G401 (cell line): ENCODE results near the gene DAPK3. TPM values are rescaled to one million over a fixed set of nuclear protein-coding genes. Genes with fewer than 3 reads are reported as not detected.
"Not testable (repeated sequence)": the region's sequence is repeated elsewhere in the genome, so short reads cannot be mapped to it uniquely, and the experiment has no call there.

Experiments
- DNase-seq: peaks from one replicate; pipeline ENCODE4 v3.0.0-alpha.2; 2015; ENCODE audit warnings: low spot score
- in situ Hi-C: cut with HindIII; loops from 2 replicates; pipeline ENCODE4 v1.10.0; 2016; ENCODE audit warnings: low sequenced_read_pairs, mixed read lengths
- total RNA-seq: library from RNA; depleted of rRNA; stranded (reverse); fragments of >200 nt; shearing (Covaris generic); gene quantifications from 2 replicates; pipeline ENCODE4 v1.2.3, GENCODE V29; 2014

DAPK3 gene
- total RNA-seq, 1 experiment from 2014 or later = 247 TPM

DNA sequence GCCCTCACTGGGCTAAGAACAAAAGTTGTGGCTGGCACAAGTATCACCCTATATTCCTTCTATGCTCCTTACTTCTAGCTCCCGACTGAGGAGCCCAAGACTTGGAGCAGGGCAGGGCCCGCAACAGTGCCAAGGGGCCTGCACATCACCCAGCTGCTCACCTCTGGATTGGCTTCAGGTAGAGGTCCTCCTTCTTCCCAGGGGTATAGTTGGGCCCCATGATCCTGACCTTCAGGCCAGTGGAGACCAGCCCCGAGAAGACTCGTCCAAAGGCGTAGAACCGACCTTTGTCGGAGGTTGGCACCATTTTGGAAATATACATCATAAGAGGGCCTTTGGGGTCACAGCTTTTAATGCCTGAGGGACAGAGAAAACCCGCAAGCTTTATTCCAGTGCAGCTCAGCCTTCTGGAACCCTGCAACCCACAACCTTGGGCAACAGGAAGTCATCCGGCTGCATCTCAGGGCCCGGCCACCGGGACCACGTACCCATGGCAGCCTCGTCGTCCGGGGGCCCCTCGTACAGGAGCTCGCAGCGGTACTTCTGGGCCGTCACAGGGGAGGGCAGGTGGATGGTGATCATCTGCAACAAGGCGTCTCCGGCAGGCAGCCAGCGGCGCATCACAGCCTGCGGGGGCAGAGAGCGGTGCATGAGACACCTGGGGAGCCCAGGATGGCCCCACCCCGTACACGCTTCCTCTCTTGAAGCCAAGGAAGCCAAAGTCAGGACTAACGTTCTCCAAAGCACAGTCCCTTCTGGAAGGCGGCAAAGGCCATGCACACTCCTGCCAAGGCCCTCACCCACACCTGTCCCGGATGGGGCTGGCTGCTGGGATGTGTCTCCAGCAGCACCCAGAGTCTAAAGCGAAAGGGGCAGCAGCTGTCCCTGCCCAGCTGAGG is 9.7 kb upstream of the DAPK3 start:
- in situ Hi-C loops = no loop called here
- no peak for DNase-seq

GRCh38 chr19:3979674-3980352 is 8.9 kb upstream of the DAPK3 start:
- in situ Hi-C loops = no loop called here
- DNase-seq = no peak

DNA sequence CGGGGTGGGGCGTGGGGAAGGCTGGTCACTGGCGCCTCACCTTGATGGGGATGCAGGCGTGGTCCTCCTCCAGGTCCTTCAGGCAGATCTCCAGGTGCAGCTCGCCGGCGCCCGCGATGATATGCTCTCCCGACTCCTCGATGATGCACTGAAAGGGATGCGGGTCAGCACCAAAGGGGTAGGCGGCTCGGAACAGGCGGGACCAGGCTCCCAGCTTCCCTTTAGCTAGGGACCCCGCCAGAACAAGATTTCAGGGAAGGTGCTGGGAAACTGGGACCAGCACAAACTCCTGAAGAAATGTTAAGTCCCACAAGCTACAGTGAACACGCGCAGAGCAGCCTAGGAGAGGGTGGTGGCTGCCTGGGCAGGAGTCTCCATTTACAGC is 8.4 kb upstream of the DAPK3 start:
- DNase-seq = no peak
- in situ Hi-C loops = no loop called here

DNA sequence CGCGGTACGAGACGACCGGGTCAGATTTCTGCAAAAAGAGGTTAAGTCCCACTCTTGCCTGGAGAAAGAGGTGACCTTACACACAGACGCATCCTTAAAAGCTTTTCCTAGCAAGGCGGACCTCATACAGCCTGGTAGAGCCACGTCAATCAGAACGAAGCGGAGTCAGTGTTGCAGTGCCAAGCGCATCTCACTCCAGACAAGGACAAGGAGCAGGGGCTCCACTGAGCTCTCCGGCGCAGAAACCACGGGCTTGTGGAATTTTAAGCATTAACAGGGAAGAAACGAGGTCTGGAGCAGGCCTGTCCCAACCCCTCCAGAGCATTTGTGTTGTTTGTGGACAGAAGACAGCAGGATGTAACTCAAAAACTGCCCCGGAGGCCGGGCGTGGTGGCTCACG is 7.2 kb upstream of the DAPK3 start:
- in situ Hi-C loops = no loop called here
- DNase-seq = no peak

DNA sequence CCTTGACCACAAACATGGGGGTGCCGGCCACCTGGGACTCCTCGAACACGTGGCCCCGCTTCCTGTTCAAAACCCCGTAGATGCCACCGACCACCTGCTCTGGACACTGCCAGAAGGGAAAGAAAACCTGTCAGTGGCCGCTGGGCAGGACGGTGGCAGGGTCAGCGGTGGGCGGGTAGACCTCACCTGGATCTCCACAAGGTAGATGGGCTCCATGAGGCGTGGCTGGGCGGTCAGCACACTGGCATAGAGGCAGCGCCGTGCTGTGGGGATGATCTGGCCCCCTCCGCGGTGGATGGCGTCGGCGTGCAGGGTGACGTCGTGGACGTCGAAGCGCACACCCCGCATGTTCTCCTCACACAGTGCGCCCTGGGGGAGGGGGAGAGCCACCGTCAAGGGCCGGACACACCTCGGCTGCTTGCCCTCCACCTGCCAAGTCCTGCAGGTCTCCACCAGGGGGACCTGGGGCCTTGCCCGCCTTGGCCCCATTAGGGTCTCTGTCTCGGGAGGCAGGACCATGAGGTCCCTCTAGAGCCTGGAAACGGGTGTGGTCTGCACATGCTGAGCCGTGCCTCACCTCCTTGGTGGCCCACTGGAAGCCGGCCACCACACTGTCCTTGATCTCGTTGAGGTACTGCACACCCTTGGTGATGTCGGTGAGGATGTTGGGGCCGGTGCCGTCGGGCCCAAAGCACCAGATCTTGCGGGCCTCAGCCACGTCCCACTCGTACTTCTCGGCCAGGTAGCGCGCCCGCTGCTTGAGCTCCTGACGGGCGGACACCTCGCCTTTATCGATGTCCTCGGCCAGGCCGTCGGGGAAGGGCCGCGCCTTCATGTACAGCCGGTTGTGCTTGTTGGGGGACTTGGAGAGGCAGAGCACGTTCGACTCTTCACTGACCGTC is 6.6 kb upstream of the DAPK3 start:
- in situ Hi-C loops = no loop called here
- no peak for DNase-seq

GRCh38 chr19:3976495-3977241 is 5.8 kb upstream of the DAPK3 start:
- in situ Hi-C loops = no loop called here
- DNase-seq = no peak

DNA sequence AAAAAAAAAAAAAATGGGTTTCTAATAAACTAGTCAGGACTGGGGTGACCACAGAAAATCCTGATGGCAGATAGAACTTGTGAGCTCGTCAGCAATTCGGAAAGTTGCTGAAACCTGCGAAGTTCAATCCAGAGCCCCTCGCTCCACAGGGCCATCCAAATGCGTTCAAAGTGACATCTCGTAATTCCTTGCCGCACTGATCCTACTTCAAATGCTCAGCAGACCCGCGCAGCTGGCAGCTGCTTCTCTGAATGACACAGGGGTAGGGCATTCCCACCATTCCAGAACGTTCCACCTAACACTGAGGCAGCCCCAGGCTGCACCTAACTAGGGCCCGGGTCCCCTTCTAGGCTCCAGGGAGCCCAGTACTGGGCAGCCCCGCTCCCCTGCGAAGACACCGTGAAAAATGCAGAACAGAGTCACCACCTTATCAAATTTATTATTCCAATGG is 4.8 kb upstream of the DAPK3 start:
- in situ Hi-C loops = no loop called here
- no peak for DNase-seq

GRCh38 chr19:3975144-3975543 is 4.2 kb upstream of the DAPK3 start:
- in situ Hi-C loops = no loop called here
- no peak for DNase-seq

DNA sequence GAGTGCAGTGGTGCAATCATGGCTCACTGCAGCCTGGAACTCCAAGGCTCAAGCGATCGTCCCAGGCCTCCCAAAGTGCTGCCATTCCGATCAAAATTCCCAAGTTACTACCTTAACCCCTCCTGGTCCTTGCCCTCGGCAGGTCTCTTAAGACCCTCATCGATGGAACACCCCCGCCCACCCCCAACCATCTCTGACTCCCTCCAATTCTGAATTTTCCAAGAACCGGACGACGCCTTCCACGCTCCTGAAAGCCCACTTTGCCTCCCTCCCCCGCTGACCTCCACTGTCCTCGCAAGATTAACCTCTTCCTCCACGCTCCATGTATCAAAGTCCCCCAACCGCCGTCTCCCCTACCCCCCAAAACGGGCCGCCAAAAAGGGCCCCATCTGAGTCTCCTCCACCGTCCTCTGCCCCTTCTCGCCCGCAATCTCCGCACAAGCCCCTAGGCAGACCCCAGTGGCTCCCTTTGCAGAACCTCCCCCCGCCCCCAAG is 539 bp downstream of the DAPK3 start:
- DNase-seq = no peak
- in situ Hi-C loops = no loop called here

GRCh38 chr19:3969435-3970312 is 1.2 kb downstream of the DAPK3 start:
- in situ Hi-C loops = no loop called here
- no peak for DNase-seq

- in situ Hi-C loops = no loop called here
- peak; percentile 67 for DNase-seq
Measured at GRCh38 chr19:3968556-3969434, 2.1 kb downstream of the DAPK3 start.

DNA sequence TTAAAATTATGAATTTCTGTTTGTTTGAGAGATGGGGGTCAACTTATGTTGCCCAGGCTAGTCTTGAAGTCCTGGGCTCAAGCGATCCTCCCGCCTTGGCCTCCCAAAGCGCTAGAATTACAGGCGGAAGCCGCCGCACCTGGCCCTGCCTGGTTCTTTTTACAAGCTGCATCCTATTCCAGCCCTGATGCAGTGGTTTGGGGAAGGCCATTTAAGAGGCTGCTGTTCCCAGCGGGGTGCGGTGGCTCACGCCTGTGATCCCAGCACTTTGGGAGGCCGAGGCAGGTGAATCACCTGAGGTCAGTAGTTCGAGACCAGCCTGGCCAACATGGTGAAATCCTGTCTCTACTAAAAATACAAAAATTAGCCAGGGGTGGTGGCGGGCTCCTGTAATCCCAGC is 2.9 kb downstream of the DAPK3 start:
- in situ Hi-C loops, DNase-seq: not testable (repeated sequence)

- DNase-seq = no peak
- in situ Hi-C loops = no loop called here
Measured at GRCh38 chr19:3966051-3967017, 4.6 kb downstream of the DAPK3 start.

GRCh38 chr19:3964256-3965194 is 6.4 kb downstream of the DAPK3 start:
- no peak for DNase-seq
- in situ Hi-C loops = no loop called here
